WTC11 (cell line): ENCODE measurements around the gene NAV2.

Experiments
- CTCF ChIP-seq: fragments of 200-600 bp; IDR thresholded peaks from 2 replicates; pipeline ENCODE4 v1.8.0; 2022; ENCODE audit warnings: antibody characterized with exemption
- E2F4 ChIP-seq: sonication (generic); formaldehyde crosslinking; IDR thresholded peaks from 2 replicates; pipeline ENCODE4 v1.8.1; 2022; ENCODE audit warnings: low read depth, mild to moderate bottlenecking, moderate library complexity, missing genetic modification reagents, borderline replicate concordance
- SP1 ChIP-seq: sonication (generic); formaldehyde crosslinking; conservative IDR thresholded peaks from 2 replicates; pipeline ENCODE4 v1.8.1; 2022; ENCODE audit warnings: missing genetic modification reagents

- TF ChIP-seq E2F4 (CRISPR knock-in tag) (no peak), CTCF (no peak), SP1 (CRISPR knock-in tag) (no peak)
Measured at GRCh38 chr11:20088397-20089225, 376.0 kb downstream of the NAV2 start.
